ENCODE data around the gene PNPLA2. TPM values are rescaled to one million over a fixed set of nuclear protein-coding genes. Genes with fewer than 3 reads are reported as not detected.

Gene PNPLA2
- total and polyA plus RNA-seq, 2 donors (not counting 1 experiment from before 2014, with no cell fraction given) = 16.2 to 33.9 TPM

DNA sequence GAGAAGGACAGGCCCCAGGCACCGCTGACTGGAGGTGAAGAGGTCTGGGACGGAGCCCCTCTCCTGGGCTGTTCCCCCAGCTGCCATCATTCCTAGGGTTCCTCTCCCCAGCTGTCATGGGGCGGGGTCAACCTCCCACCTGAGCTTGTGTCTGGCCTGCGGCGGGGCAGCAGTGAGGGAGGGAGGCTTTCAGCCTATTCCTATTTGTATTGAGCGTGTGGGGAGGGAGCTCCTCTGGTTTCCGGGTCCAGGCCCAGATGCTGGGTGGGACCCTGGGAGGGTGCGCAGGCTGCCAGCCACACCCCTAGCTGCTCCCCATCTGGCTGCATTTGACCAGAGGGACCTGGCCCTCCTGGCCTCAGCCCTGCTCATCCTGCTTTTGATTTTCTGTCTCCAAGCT lies 37.7 kb downstream of the PNPLA2 start:
- Histone ChIP-seq H4K20me1 (ENCODE audit: control insufficient read depth, extremely low read depth, insufficient read depth, low read length) (no peaks in the 10 kb centered on the region), H3K4me1 (ENCODE audit: control insufficient read depth, extremely low read depth, insufficient read depth, low read length) (peaks cover 18% of the 10 kb centered on the region), H3K9ac (ENCODE audit: insufficient read depth, low read length) (no peak overlapping the region), H3K36me3 (ENCODE audit: control insufficient read depth, insufficient read depth, low read length) (peaks cover 8% of the 10 kb centered on the region), H3K4me2 (ENCODE audit: extremely low read depth, insufficient read depth, low read length) (no peak overlapping the region), H3K79me2 (ENCODE audit: control insufficient read depth, insufficient read depth, low read length) (peaks cover 24% of the 10 kb centered on the region), H3K4me3 (replicated peaks in 1 of 4; ENCODE audit: control extremely low read depth in 1 of 4, insufficient read depth in 1 of 4, low read depth in 3 of 4, low read length in 4 of 4) (no peak overlapping the region), H2AFZ (ENCODE audit: low read length) (no peak overlapping the region), H3K27me3 (ENCODE audit: control insufficient read depth, insufficient read depth, low read length) (no peaks in the 10 kb centered on the region), H3K9me3 (ENCODE audit: control insufficient read depth, insufficient read depth, low read depth, low read length) (no peaks in the 10 kb centered on the region), H3K27ac (ENCODE audit: insufficient read depth, low read length) (no peak overlapping the region)
- TF ChIP-seq, protein P1, sequence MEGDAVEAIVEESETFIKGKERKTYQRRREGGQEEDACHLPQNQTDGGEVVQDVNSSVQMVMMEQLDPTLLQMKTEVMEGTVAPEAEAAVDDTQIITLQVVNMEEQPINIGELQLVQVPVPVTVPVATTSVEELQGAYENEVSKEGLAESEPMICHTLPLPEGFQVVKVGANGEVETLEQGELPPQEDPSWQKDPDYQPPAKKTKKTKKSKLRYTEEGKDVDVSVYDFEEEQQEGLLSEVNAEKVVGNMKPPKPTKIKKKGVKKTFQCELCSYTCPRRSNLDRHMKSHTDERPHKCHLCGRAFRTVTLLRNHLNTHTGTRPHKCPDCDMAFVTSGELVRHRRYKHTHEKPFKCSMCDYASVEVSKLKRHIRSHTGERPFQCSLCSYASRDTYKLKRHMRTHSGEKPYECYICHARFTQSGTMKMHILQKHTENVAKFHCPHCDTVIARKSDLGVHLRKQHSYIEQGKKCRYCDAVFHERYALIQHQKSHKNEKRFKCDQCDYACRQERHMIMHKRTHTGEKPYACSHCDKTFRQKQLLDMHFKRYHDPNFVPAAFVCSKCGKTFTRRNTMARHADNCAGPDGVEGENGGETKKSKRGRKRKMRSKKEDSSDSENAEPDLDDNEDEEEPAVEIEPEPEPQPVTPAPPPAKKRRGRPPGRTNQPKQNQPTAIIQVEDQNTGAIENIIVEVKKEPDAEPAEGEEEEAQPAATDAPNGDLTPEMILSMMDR (conservative IDR thresholded peaks at IDR 0.05 in 1 of 2, IDR thresholded peaks at IDR 0.05 in 1 of 2; ENCODE audit: low read depth in 1 of 2, low read length in 2 of 2) = no peak
- DNase-seq (ENCODE audit: low read depth in 2 of 2) = no peak

DNA sequence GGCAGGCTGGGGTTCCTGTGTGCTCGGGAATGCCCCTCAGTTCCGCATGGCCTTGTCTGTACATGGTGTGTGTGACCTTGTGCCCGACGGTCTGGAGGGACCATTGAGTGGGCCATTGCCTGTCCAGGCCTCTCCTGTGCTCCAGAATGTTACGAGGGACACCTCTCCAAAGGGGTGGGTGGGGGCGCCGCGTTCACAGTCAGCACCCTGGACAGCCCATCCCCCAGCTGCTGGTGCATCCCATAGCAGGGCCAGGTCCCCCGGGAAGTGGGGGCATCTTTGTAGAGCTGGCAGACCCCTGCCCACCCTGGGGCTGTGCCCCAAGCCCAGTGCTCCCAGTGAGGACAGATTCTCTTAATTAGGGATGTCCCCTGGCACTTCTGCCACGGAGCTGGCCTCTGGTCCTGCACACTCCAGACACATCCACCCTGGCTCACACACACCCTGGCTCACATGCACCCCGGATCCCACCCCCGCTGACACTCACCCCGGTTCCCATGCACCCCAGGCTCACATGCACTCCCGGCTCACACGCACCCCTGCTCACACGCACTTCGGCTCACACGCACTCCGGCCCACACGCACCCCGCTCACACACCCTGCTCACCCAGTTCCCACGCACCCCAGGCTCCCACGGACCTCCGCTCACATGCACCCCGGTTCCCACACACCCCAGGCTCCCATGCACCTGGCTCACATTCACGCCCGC lies 39.5 kb downstream of the PNPLA2 start:
- peaks cover 18% of the 10 kb centered on the region for H3K79me2 ChIP-seq (ENCODE audit: control insufficient read depth, insufficient read depth, low read length)
- no peak overlapping the region for H3K27ac ChIP-seq (ENCODE audit: insufficient read depth, low read length)
- TF ChIP-seq EZH2 (IDR thresholded peaks at IDR 0.05; ENCODE audit: low read length, missing control alignments) = no peak
- TF ChIP-seq, protein P1 (conservative IDR thresholded peaks at IDR 0.05 in 1 of 2, IDR thresholded peaks at IDR 0.05 in 1 of 2; ENCODE audit: low read depth in 1 of 2, low read length in 2 of 2) = no peak
- H3K4me2 ChIP-seq (ENCODE audit: extremely low read depth, insufficient read depth, low read length) = no peak overlapping the region
- no peak overlapping the region for H3K4me3 ChIP-seq (replicated peaks in 1 of 4; ENCODE audit: control extremely low read depth in 1 of 4, insufficient read depth in 1 of 4, low read depth in 3 of 4, low read length in 4 of 4)
- no peak overlapping the region for H2AFZ ChIP-seq (ENCODE audit: low read length)
- no peaks in the 10 kb centered on the region for H4K20me1 ChIP-seq (ENCODE audit: control insufficient read depth, extremely low read depth, insufficient read depth, low read length)
- no peak for DNase-seq (ENCODE audit: low read depth in 2 of 2)
- H3K9ac ChIP-seq (ENCODE audit: insufficient read depth, low read length) = no peak overlapping the region
- H3K27me3 ChIP-seq (ENCODE audit: control insufficient read depth, insufficient read depth, low read length) = no peaks in the 10 kb centered on the region
- no peaks in the 10 kb centered on the region for H3K9me3 ChIP-seq (ENCODE audit: control insufficient read depth, insufficient read depth, low read depth, low read length)
- peaks cover 18% of the 10 kb centered on the region for H3K4me1 ChIP-seq (ENCODE audit: control insufficient read depth, extremely low read depth, insufficient read depth, low read length)
- H3K36me3 ChIP-seq (ENCODE audit: control insufficient read depth, insufficient read depth, low read length) = peaks cover 18% of the 10 kb centered on the region

DNA sequence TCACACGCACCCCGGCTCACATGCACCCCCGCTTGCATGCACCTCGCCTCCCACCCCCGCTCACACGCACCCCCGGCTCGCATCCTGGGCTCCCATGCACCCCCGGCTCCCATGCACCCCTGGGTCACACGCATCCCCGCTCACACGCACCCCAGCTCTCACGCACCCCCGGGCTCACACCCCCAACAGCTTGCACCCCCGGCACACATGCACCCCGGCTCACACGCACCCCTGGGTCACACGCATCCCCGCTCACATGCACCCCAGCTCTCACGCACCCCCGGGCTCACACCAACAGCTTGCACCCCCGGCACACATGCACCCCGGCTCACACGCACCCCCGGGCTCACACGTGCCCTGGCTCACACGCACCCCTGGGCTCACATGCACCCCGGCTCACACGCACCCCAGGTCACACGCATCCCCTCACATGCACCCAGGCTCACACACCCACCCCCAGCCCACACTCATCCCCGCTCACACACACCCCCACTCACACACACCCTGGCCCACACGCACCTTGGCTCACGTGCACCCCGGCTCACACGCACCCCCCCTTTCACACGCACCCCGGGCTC lies 40.1 kb downstream of the PNPLA2 start:
- Histone ChIP-seq H3K4me1 (ENCODE audit: control insufficient read depth, extremely low read depth, insufficient read depth, low read length) (peaks cover 18% of the 10 kb centered on the region), H3K4me3 (replicated peaks in 1 of 4; ENCODE audit: control extremely low read depth in 1 of 4, insufficient read depth in 1 of 4, low read depth in 3 of 4, low read length in 4 of 4) (peak overlapping the region in 1 of 4 experiments; percentile 42), H3K4me2 (ENCODE audit: extremely low read depth, insufficient read depth, low read length) (peak overlapping the region; percentile 23), H4K20me1 (ENCODE audit: control insufficient read depth, extremely low read depth, insufficient read depth, low read length) (no peaks in the 10 kb centered on the region), H2AFZ (ENCODE audit: low read length) (no peak overlapping the region), H3K36me3 (ENCODE audit: control insufficient read depth, insufficient read depth, low read length) (peaks cover 21% of the 10 kb centered on the region), H3K9me3 (ENCODE audit: control insufficient read depth, insufficient read depth, low read depth, low read length) (no peaks in the 10 kb centered on the region), H3K9ac (ENCODE audit: insufficient read depth, low read length) (peak overlapping the region; percentile 4), H3K79me2 (ENCODE audit: control insufficient read depth, insufficient read depth, low read length) (peaks cover 18% of the 10 kb centered on the region), H3K27me3 (ENCODE audit: control insufficient read depth, insufficient read depth, low read length) (no peaks in the 10 kb centered on the region), H3K27ac (ENCODE audit: insufficient read depth, low read length) (peak overlapping the region; percentile 23)
- DNase-seq (ENCODE audit: low read depth in 2 of 2) = no peak
- TF ChIP-seq, protein P1 (conservative IDR thresholded peaks at IDR 0.05 in 1 of 2, IDR thresholded peaks at IDR 0.05 in 1 of 2; ENCODE audit: low read depth in 1 of 2, low read length in 2 of 2) = no peak
- no peak for TF ChIP-seq EZH2 (IDR thresholded peaks at IDR 0.05; ENCODE audit: low read length, missing control alignments)
